ENCODE measurements around the gene SP110.
"Not testable (repeated sequence)": the region's sequence is repeated elsewhere in the genome, so short reads cannot be mapped to it uniquely, and the experiment has no call there.

The SP110 gene

DNA sequence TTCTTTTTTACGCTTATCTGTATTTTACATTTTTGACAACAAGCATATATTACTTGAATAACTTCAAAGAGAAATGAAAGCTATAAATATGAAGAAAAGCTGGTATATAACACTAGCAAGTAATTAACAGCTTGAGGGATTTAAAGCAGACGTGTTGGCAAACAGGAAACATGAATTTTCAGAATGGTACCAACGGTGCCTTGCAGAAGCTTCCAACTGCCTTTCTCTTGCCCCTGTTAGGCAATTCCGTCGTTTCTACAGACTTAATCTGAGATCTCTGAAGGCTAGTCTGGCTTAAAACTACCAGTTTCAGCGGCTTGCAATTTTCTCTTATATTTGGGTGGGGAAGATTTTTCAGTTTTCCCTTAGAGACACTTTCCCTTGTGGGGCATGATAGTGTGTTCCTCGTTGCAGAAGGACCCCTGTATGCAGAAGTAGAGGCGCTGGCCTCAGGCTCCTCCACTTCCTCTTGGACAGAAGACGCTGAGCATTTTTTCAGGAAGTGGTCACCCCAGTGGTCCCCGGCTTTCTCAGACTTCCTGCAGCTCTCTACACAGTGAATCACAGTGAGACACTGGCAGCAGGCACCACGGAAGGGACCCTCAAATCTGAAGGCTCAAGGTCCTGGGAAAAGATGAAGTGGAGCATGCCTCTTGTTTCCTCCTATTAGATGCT is 94.9 kb downstream of the SP110 start:
- DNase-seq (ENCODE audit: low read depth) = no peak

DNA sequence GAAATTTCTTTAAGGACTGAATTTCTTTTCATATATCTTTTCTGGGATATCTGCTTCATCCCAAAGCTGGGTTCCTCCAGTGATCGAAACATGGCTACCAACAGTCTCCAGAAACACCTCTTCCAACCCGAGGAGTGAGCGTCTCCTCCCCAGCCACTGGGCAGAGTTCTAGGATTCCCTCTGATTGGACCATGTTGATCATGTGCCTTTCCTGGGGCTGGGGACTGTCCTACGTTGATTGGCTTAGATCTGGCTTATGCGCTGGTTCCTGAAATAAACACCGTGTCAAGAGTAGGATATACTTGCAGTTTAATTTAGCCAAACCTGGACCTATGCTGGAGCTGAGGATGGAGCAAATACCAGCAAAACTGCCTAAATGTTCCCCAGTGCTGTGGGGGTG is 95.5 kb downstream of the SP110 start:
- DNase-seq (ENCODE audit: low read depth) = no peak

DNA sequence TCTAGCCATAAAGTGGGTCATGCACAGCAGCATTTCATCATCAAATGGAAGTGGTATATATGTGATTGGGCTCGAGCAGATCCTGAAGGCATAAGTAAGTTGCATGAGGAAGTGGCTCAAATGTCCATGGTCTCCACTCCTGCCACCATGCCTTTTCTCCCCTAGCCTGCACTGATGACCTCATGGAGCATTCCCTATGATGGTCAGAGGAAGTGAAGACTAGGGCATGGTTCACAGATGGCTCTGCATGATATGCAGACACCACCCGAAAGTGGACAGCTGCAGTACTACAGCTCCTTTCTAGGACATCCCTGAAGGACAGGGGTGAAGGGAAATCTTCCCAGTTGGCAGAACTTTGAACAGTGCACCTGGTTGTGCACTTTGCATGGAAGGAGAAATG is 99.4 kb downstream of the SP110 start:
- DNase-seq (ENCODE audit: low read depth) = not testable (repeated sequence)

DNA sequence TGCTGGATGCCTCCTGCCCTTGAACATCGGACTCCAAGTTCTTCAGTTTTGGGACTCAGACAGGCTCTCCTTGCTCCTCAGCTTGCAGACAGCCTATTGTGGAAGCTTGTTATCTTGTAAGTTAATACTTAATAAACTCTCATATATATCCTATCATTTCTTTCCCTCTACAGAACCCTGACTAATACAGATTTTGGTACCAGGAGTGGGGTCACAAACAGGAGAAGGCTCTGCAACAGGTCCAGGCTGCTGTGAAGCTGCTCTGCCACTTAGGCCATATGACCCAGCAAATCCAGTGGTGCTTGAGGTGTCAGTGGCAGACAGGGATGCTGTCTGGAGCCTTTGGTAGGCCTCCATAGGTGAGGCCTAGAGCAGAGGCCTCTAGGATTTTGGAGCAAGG is 100.0 kb downstream of the SP110 start:
- not testable (repeated sequence) for DNase-seq (ENCODE audit: low read depth)
